OCI-LY3 (cell line): Measurements from ENCODE around the gene CCDC12.

Source experiments
- EZH2phosphoT487 ChIP-seq: fragments of 200-600 bp; shearing (Covaris generic); IDR thresholded peaks from 2 replicates; pipeline ENCODE4 v1.6.1; 2018; ENCODE audit warnings: antibody characterized with exemption, mixed run types, low read depth
- TF ChIP-seq, protein P1 (sequence below): fragments of 200-600, 300-600 bp; sonication (generic); IDR thresholded peaks from 2 replicates; pipeline ENCODE4 v1.5.1; 2014; ENCODE audit warnings: antibody characterized with exemption, low read length, low read depth

- TF ChIP-seq, protein P1, sequence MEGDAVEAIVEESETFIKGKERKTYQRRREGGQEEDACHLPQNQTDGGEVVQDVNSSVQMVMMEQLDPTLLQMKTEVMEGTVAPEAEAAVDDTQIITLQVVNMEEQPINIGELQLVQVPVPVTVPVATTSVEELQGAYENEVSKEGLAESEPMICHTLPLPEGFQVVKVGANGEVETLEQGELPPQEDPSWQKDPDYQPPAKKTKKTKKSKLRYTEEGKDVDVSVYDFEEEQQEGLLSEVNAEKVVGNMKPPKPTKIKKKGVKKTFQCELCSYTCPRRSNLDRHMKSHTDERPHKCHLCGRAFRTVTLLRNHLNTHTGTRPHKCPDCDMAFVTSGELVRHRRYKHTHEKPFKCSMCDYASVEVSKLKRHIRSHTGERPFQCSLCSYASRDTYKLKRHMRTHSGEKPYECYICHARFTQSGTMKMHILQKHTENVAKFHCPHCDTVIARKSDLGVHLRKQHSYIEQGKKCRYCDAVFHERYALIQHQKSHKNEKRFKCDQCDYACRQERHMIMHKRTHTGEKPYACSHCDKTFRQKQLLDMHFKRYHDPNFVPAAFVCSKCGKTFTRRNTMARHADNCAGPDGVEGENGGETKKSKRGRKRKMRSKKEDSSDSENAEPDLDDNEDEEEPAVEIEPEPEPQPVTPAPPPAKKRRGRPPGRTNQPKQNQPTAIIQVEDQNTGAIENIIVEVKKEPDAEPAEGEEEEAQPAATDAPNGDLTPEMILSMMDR, result no peak
- no peak for TF ChIP-seq EZH2phosphoT487
These were observed 79.5 kb downstream of the CCDC12 start for GRCh38 chr3:46897031-46897430.
